T-helper 1 cell treated with Interleukin-12 subunit alpha and Interleukin-12 subunit beta and Interleukin-4 antibody, amounts not matched to agents 30 μg/mL and 1 μg/mL, for 36 hours (primary cell): ENCODE results near the gene SELENOH.
A peak's percentile ranks its signal among the peaks of the same experiment; 100 is the strongest.
"Not testable (repeated sequence)": the region's sequence is repeated elsewhere in the genome, so short reads cannot be mapped to it uniquely, and the experiment has no call there.

Experiments
- H3K27ac Mint-ChIP-seq: one replicate; pipeline ENCODE4 v1.8.0; 2021; ENCODE audit warnings: mild to moderate bottlenecking, mixed read lengths
- H3K27me3 Mint-ChIP-seq: one replicate; pipeline ENCODE4 v1.8.0; 2021; ENCODE audit warnings: low read depth, mixed read lengths
- H3K36me3 Mint-ChIP-seq: one replicate; pipeline ENCODE4 v1.8.0; 2021; ENCODE audit warnings: low read depth, mixed read lengths
- H3K4me1 Mint-ChIP-seq: one replicate; pipeline ENCODE4 v1.8.0; 2021; ENCODE audit warnings: low read depth, mixed read lengths
- H3K4me3 Mint-ChIP-seq: one replicate; pipeline ENCODE4 v1.8.0; 2021; ENCODE audit warnings: mild to moderate bottlenecking, moderate library complexity, mixed read lengths
- H3K9me3 Mint-ChIP-seq: one replicate; pipeline ENCODE4 v1.8.0; 2021; ENCODE audit warnings: mixed read lengths

Gene SELENOH

GRCh38 chr11:57741132-57742086 lies at the start of gene SELENOH:
SELENOH (plus strand) TSS chr11:57741491; CDS start chr11:57741596, 105 bp downstream.
- peak within 1 kb of the TSS; percentile 99 for H3K27ac Mint-ChIP-seq
- H3K9me3 Mint-ChIP-seq: no peaks in the 10 kb centered on the region
- H3K4me1 Mint-ChIP-seq: peaks cover 29% of the 10 kb centered on the region
- no peaks in the 10 kb centered on the region for H3K27me3 Mint-ChIP-seq
- peaks cover 34% of the 10 kb centered on the region for H3K36me3 Mint-ChIP-seq
- H3K4me3 Mint-ChIP-seq: peak within 1 kb of the TSS; percentile 99

- Mint-ChIP-seq H3K9me3 (no peaks in the 10 kb centered on the region), H3K4me1 (no peaks in the 10 kb centered on the region), H3K27me3 (no peaks in the 10 kb centered on the region), H3K36me3 (peaks cover 33% of the 10 kb centered on the region), H3K4me3 (no peak overlapping the region), H3K27ac (no peak overlapping the region)
Observed at GRCh38 chr11:57698843-57699365, 42.4 kb upstream of the SELENOH start.

- no peak overlapping the region for H3K4me3 Mint-ChIP-seq
- no peaks in the 10 kb centered on the region for H3K4me1 Mint-ChIP-seq
- no peaks in the 10 kb centered on the region for H3K9me3 Mint-ChIP-seq
- no peak overlapping the region for H3K27ac Mint-ChIP-seq
- H3K27me3 Mint-ChIP-seq: no peaks in the 10 kb centered on the region
- H3K36me3 Mint-ChIP-seq: peaks cover 38% of the 10 kb centered on the region
Observed at GRCh38 chr11:57699813-57700212, 41.5 kb upstream of the SELENOH start.

- Mint-ChIP-seq H3K4me3 (no peak overlapping the region), H3K27me3 (no peaks in the 10 kb centered on the region), H3K36me3 (peaks cover 41% of the 10 kb centered on the region), H3K27ac (no peak overlapping the region), H3K9me3 (no peaks in the 10 kb centered on the region), H3K4me1 (no peaks in the 10 kb centered on the region)
Observed at GRCh38 chr11:57700425-57700824, 40.9 kb upstream of the SELENOH start.

GRCh38 chr11:57703341-57703740 lies 38.0 kb upstream of the SELENOH start:
- no peak overlapping the region for H3K27ac Mint-ChIP-seq
- H3K36me3 Mint-ChIP-seq: peaks cover 39% of the 10 kb centered on the region
- H3K4me3 Mint-ChIP-seq: no peak overlapping the region
- H3K4me1 Mint-ChIP-seq: peaks cover 6% of the 10 kb centered on the region
- no peaks in the 10 kb centered on the region for H3K27me3 Mint-ChIP-seq
- no peaks in the 10 kb centered on the region for H3K9me3 Mint-ChIP-seq

GRCh38 chr11:57704932-57705331 lies 36.4 kb upstream of the SELENOH start:
- Mint-ChIP-seq H3K27ac (no peak overlapping the region), H3K36me3 (peaks cover 36% of the 10 kb centered on the region)

GRCh38 chr11:57705432-57705831 lies 35.9 kb upstream of the SELENOH start:
- H3K9me3 Mint-ChIP-seq, H3K27me3 Mint-ChIP-seq, H3K4me3 Mint-ChIP-seq, H3K27ac Mint-ChIP-seq: not testable (repeated sequence)
- Mint-ChIP-seq H3K36me3 (peaks cover 36% of the 10 kb centered on the region), H3K4me1 (peaks cover 17% of the 10 kb centered on the region)

More at GRCh38 chr11:57704932-57705331, 36.4 kb upstream of the SELENOH start:
- Mint-ChIP-seq H3K4me1 (peaks cover 14% of the 10 kb centered on the region), H3K9me3 (no peaks in the 10 kb centered on the region), H3K27me3 (no peaks in the 10 kb centered on the region), H3K4me3 (no peak overlapping the region)

GRCh38 chr11:57709802-57710367 lies 31.4 kb upstream of the SELENOH start:
- Mint-ChIP-seq H3K36me3 (peaks cover 16% of the 10 kb centered on the region), H3K27ac (peak overlapping the region; percentile 1), H3K4me1 (peaks cover 41% of the 10 kb centered on the region), H3K9me3 (no peaks in the 10 kb centered on the region), H3K4me3 (no peak overlapping the region), H3K27me3 (no peaks in the 10 kb centered on the region)

GRCh38 chr11:57711414-57712255 lies 29.7 kb upstream of the SELENOH start, which contains the start of gene MED19:
MED19 (minus strand) TSS chr11:57712215; CDS start chr11:57712179, 36 bp downstream.
- H3K4me3 Mint-ChIP-seq: peak within 1 kb of the TSS; percentile 96
- H3K36me3 Mint-ChIP-seq: peaks cover 9% of the 10 kb centered on the region
- H3K9me3 Mint-ChIP-seq: no peaks in the 10 kb centered on the region
- no peaks in the 10 kb centered on the region for H3K27me3 Mint-ChIP-seq
- H3K4me1 Mint-ChIP-seq: peaks cover 41% of the 10 kb centered on the region
- peak within 1 kb of the TSS; percentile 93 for H3K27ac Mint-ChIP-seq

GRCh38 chr11:57712256-57713150 lies 28.8 kb upstream of the SELENOH start, which contains the start of gene TMX2:
TMX2 (plus strand) TSS chr11:57712593; CDS start chr11:57712619, 26 bp downstream.
- Mint-ChIP-seq H3K36me3 (peaks cover 9% of the 10 kb centered on the region), H3K9me3 (no peaks in the 10 kb centered on the region), H3K4me1 (peaks cover 40% of the 10 kb centered on the region), H3K27me3 (no peaks in the 10 kb centered on the region), H3K4me3 (peak within 1 kb of the TSS; percentile 96), H3K27ac (peak within 1 kb of the TSS; percentile 93)

GRCh38 chr11:57713835-57714234 lies 27.5 kb upstream of the SELENOH start:
- Mint-ChIP-seq H3K4me3 (peak overlapping the region; percentile 96), H3K27ac (peak overlapping the region; percentile 13), H3K36me3 (peaks cover 6% of the 10 kb centered on the region), H3K4me1 (peaks cover 35% of the 10 kb centered on the region), H3K9me3 (no peaks in the 10 kb centered on the region), H3K27me3 (no peaks in the 10 kb centered on the region)

GRCh38 chr11:57716726-57717125 lies 24.6 kb upstream of the SELENOH start:
- not testable (repeated sequence) for H3K9me3 Mint-ChIP-seq, H3K36me3 Mint-ChIP-seq, H3K27ac Mint-ChIP-seq, H3K27me3 Mint-ChIP-seq, H3K4me3 Mint-ChIP-seq
- peaks cover 16% of the 10 kb centered on the region for H3K4me1 Mint-ChIP-seq

GRCh38 chr11:57727185-57727584 lies 14.1 kb upstream of the SELENOH start:
- H3K9me3 Mint-ChIP-seq: no peaks in the 10 kb centered on the region
- no peak overlapping the region for H3K4me3 Mint-ChIP-seq
- peaks cover 2% of the 10 kb centered on the region for H3K36me3 Mint-ChIP-seq
- H3K27ac Mint-ChIP-seq: no peak overlapping the region
- peaks cover 10% of the 10 kb centered on the region for H3K4me1 Mint-ChIP-seq
- H3K27me3 Mint-ChIP-seq: no peaks in the 10 kb centered on the region
